Thyroid gland (tissue), 4 donors: ENCODE results near the gene TEKT1.

Experiments
- CTCF ChIP-seq, 6 experiments: fragments of 200-600 bp in 3 of 6; fragments of 450-650 bp in 3 of 6; sonication (generic) in 3 of 6; IDR thresholded peaks; one replicate each; pipeline ENCODE4 v1.5.1; 2016 to 2019; ENCODE audit warnings: antibody characterized with exemption in 6 of 6, mild to moderate bottlenecking in 2 of 6, inconsistent platforms in 1 of 6, moderate library complexity in 1 of 6
- POLR2A ChIP-seq, 2 donors: fragments of 450-650 bp; IDR thresholded peaks; one replicate each; pipeline ENCODE4 v1.6.1; 2017; ENCODE audit warnings: antibody characterized with exemption in 2 of 2, mild to moderate bottlenecking in 2 of 2, moderate library complexity in 1 of 2

DNA sequence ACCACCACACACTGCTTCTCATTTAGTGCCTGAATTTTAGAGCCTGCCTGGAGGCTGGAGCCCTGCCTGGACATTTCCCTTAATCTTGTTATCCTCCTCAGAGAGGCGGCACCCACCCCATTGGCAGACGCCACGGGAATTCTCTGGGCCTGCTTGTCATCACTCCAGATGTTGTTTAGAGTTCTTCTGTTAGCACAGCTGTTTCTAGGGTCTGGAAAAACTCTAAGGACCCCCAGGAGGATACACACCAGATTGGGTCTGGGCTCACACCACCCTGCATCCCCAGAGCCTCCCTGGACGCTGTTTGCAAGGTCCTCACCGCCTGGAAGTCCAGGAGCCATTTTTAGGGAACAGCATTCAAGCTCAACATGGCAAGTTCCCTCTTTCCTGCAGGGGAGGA lies 76.2 kb downstream of the TEKT1 start:
- TF ChIP-seq CTCF (IDR thresholded peaks at IDR 0.05) (no peak), POLR2A (IDR thresholded peaks at IDR 0.05) (no peak)
